Loucy (cell line): ENCODE results near the gene ZNF486.

Experiments
- CTCF ChIP-seq: fragments of 200-600 bp; sonication (generic); conservative IDR thresholded peaks from 2 replicates; pipeline ENCODE4 v1.5.1; 2014; ENCODE audit warnings: mild to moderate bottlenecking, antibody characterized with exemption, low read length
- EZH2phosphoT487 ChIP-seq: fragments of 200-600 bp; IDR thresholded peaks from 2 replicates; pipeline ENCODE4 v1.6.1; 2018; ENCODE audit warnings: antibody characterized with exemption, mild to moderate bottlenecking, moderate library complexity, borderline replicate concordance

GRCh38 chr19:20124879-20125278, 42.1 kb upstream of the ZNF486 start:
- TF ChIP-seq CTCF: no peak
- no peak for TF ChIP-seq EZH2phosphoT487
